A549 (cell line): Measurements from ENCODE around the gene PGBD5. TPM values are rescaled to one million over a fixed set of nuclear protein-coding genes. Genes with fewer than 3 reads are reported as not detected.

Experiments
- ATAC-seq, 2 experiments: fragments of 200-7000 bp in 1 of 2; fragments of >200 bp in 1 of 2; cut with Nextera tagmentation in 1 of 2; cut with Tn5 transposase in 1 of 2; 3 replicates each; pipeline versions ENCODE4 v1.8.0 to v1.9.1; 2018 to 2020; ENCODE audit warnings: mild to moderate bottlenecking in 1 of 2, moderate library complexity in 1 of 2
- CTCF ChIA-PET: fragments of 300-600 bp; sonication (Branson Sonifier 250); formaldehyde crosslinking; extraction: SDS; loops from one replicate; lab custom pipeline; 2021; ENCODE audit warnings: antibody characterized with exemption, inconsistent platforms; lab: Yijun Ruan, JAX
- POLR2A ChIA-PET: fragments of 350-600 bp; formaldehyde crosslinking; extraction: SDS; loops from one replicate; lab custom pipeline; 2021; ENCODE audit warnings: antibody characterized with exemption, inconsistent platforms; lab: Yijun Ruan, JAX
- DNase-seq, 2 experiments: peaks; one replicate each; pipeline versions ENCODE4 v3.0.0 to v3.0.0-alpha.2; 2011 to 2016; ENCODE audit warnings: low read depth in 1 of 2, low spot score in 1 of 2
- FAIRE-seq: peaks from 2 replicates; lab custom pipeline; 2011; peaks lifted over from hg19 to GRCh38; lab: Jason Lieb, UNC
- H3K27ac ChIP-seq, 2 experiments: fragments of >200 bp; sonication (Bioruptor Twin); formaldehyde crosslinking; 3 replicates each; pipeline ENCODE4 v1.5.1; 2016 to 2017
- H3K4me1 ChIP-seq: fragments of >200 bp; sonication (Bioruptor Twin); formaldehyde crosslinking; 3 replicates; pipeline ENCODE4 v1.6.1; 2016
- H3K4me2 ChIP-seq: fragments of >200 bp; sonication (Bioruptor Twin); formaldehyde crosslinking; 3 replicates; pipeline ENCODE4 v1.6.1; 2016
- H3K4me3 ChIP-seq: fragments of >200 bp; sonication (Bioruptor Twin); formaldehyde crosslinking; 3 replicates; pipeline ENCODE4 v1.5.1; 2016
- H3K9me3 ChIP-seq: fragments of >200 bp; sonication (Bioruptor Twin); formaldehyde crosslinking; 3 replicates; pipeline ENCODE4 v1.6.1; 2016
- BCL3 ChIP-seq: fragments of >200 bp; sonication (Bioruptor Twin); formaldehyde crosslinking; IDR thresholded peaks from 3 replicates; pipeline ENCODE4 v1.6.1; 2016
- BHLHE40 ChIP-seq: IDR thresholded peaks from 2 replicates; pipeline ENCODE4 v1.6.1; 2012; ENCODE audit warnings: low read depth, low read length, inconsistent platforms
- CEBPB ChIP-seq, 2 experiments: fragments of >200 bp in 1 of 2; sonication (Bioruptor Twin) in 1 of 2; formaldehyde crosslinking in 1 of 2; IDR thresholded peaks; 2 replicates each; pipeline ENCODE4 v1.6.1; 2012 to 2016
- CTCF ChIP-seq: fragments of >200 bp; sonication (Bioruptor Twin); formaldehyde crosslinking; IDR thresholded peaks from 3 replicates; pipeline ENCODE4 v1.5.1; 2016
- EHMT2 ChIP-seq: fragments of 200-600 bp; sonication (generic); IDR thresholded peaks from 2 replicates; pipeline ENCODE4 v1.6.1; 2016; ENCODE audit warnings: antibody characterized with exemption, low read depth, mild to moderate bottlenecking, moderate library complexity
- HEYL ChIP-seq: fragments of 250-450 bp; sonication (Bioruptor Pico); IDR thresholded peaks from 2 replicates; pipeline ENCODE4 v1.8.0; 2021; ENCODE audit warnings: mild to moderate bottlenecking, moderate library complexity
- HOXB13 ChIP-seq: fragments of 250-450 bp; sonication (Bioruptor Pico); IDR thresholded peaks from 2 replicates; pipeline ENCODE4 v1.5.0; 2020; ENCODE audit warnings: low read depth, mild to moderate bottlenecking, moderate library complexity
- JUN ChIP-seq, 2 experiments: fragments of >200 bp; sonication (Bioruptor Twin); formaldehyde crosslinking; IDR thresholded peaks; 2 replicates in 1 of 2; 3 replicates in 1 of 2; pipeline ENCODE4 v1.6.1; 2016 to 2017
- MAZ ChIP-seq: fragments of 150-350 bp; IDR thresholded peaks from 2 replicates; pipeline ENCODE4 v1.6.1; 2014; ENCODE audit warnings: antibody characterized with exemption, low read depth, low read length, borderline replicate concordance
- MYC ChIP-seq: IDR thresholded peaks from 2 replicates; pipeline ENCODE4 v1.6.1; 2012; ENCODE audit warnings: mild to moderate bottlenecking, inconsistent platforms, low read length, improper control_type of control experiment, borderline replicate concordance
- PBX3 ChIP-seq: IDR thresholded peaks from 2 replicates; pipeline ENCODE4 v1.6.1; 2012
- POLR2A ChIP-seq: IDR thresholded peaks from 2 replicates; pipeline ENCODE4 v1.6.1; 2012; ENCODE audit warnings: mild to moderate bottlenecking, low read length
- RAD21 ChIP-seq, 2 experiments: fragments of >200 bp in 1 of 2; sonication (Bioruptor Twin) in 1 of 2; formaldehyde crosslinking in 1 of 2; IDR thresholded peaks in 1 of 2; conservative IDR thresholded peaks in 1 of 2; 2 replicates in 1 of 2; 3 replicates in 1 of 2; pipeline ENCODE4 v1.6.1; 2012 to 2018; ENCODE audit warnings: inconsistent platforms in 1 of 2
- RCOR1 ChIP-seq: fragments of 150-350 bp; IDR thresholded peaks from 2 replicates; pipeline ENCODE4 v1.6.1; 2014; ENCODE audit warnings: antibody characterized with exemption, low read length, low read depth
- SMC3 ChIP-seq: fragments of >200 bp; sonication (Bioruptor Twin); formaldehyde crosslinking; IDR thresholded peaks from 3 replicates; pipeline ENCODE4 v1.6.1; 2018; ENCODE audit warnings: inconsistent platforms
- USF2 ChIP-seq: fragments of 450-650 bp; IDR thresholded peaks from 2 replicates; pipeline ENCODE4 v1.6.1; 2014; ENCODE audit warnings: antibody characterized with exemption
- ZC3H11A ChIP-seq: fragments of 450-650 bp; IDR thresholded peaks from 2 replicates; pipeline ENCODE4 v1.6.1; 2014; ENCODE audit warnings: antibody characterized with exemption, mild to moderate bottlenecking
- ZNF302 ChIP-seq: fragments of 250-450 bp; sonication (Bioruptor Pico); IDR thresholded peaks from 2 replicates; pipeline ENCODE4 v1.9.0; 2021; ENCODE audit warnings: inconsistent platforms, mild to moderate bottlenecking, moderate library complexity
- WGBS: methylation state at CpG from one replicate; pipeline ENCODE4 v1.1.6; 2017; ENCODE audit errors: missing lambda C conversion rate; 5-methylcytosine and 5-hydroxymethylcytosine counted together
- polyA plus RNA-seq, 4 experiments: library from polyadenylated mRNA; depleted of rRNA in 3 of 4; stranded (reverse); fragments of >200 nt; fragmentation: RNase III in 1 of 4; extraction: RNeasy Plus Mini Kit Qiagen cat#74134 plus additional on column Dnase treatment in 1 of 4; gene quantifications; 2 replicates in 3 of 4; 3 replicates in 1 of 4; pipeline ENCODE4 v1.2.3, GENCODE V29; 2011 to 2017
- TF ChIP-seq, protein P1 (sequence below): fragments of >200 bp; sonication (Bioruptor Twin); formaldehyde crosslinking; IDR thresholded peaks from 2 replicates; pipeline ENCODE4 v1.6.1; 2016
- TF ChIP-seq, protein P2 (sequence below): IDR thresholded peaks from 2 replicates; pipeline ENCODE4 v1.6.1; 2012; ENCODE audit warnings: low read depth, borderline replicate concordance

PGBD5 gene
- polyA plus RNA-seq, 2 of the 4 experiments (the other 2 are of a cell fraction) = 0.04 to 0.66 TPM

DNA sequence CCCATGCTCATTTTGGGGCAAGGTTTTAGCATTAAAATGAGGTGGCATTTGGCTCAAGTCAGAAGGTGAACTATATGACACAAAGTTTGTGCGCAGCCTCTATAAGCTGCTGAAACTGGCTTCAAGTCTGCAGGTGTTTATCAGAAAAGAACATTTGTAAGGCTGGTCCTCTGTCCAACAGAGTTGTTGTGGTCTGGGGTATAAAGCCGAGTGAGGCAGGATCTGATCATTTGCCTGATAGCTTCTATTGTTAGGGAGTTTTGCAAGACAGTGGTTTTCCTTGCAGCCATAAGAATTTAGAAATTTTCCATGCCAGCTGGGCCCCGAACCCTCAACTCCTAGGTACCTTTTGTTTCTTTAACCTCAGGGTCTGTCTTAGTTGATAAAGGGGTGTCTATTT, 130.8 kb downstream of the PGBD5 start:
- Histone ChIP-seq H3K27ac (no peak overlapping the region), H3K4me1 (no peaks in the 10 kb centered on the region), H3K4me3 (no peak overlapping the region), H3K4me2 (no peak overlapping the region), H3K9me3 (no peaks in the 10 kb centered on the region)
- TF ChIP-seq RAD21 (conservative IDR thresholded peaks at IDR 0.05 in 1 of 2, IDR thresholded peaks at IDR 0.05 in 1 of 2) (no peak), USF2 (no peak), MYC (no peak)
- 26% methylated on average over 3 of the region's 3 CpGs for WGBS
- CTCF ChIA-PET = interaction anchor here (0.8 kb wide), 1 partner anchor 9 kb away, joined by 3 read pairs; no protein-coding TSS in a partner anchor
- ATAC-seq (no peak), DNase-seq (no peak), FAIRE-seq (no peak)
- POLR2A ChIA-PET = no interaction called here

DNA sequence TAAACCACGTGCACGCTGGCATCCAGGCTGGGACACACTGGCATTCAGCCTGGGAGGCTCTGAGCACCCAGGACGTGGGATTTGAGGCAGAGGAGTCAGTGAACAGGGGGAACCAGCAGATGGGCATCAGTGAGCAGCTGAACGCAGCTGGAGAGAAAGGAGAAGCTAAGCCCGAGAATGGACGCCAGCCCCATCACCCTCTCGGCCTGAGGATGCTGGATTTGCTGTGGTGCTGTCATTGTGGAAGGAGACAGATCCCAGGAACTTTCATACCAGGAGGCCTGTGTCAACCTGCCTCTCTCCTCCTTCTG, 132.8 kb downstream of the PGBD5 start:
- FAIRE-seq (no peak), DNase-seq (no peak), ATAC-seq (no peak)
- no peaks in the 10 kb centered on the region for H3K9me3 ChIP-seq
- H3K27ac ChIP-seq = no peak overlapping the region
- no peaks in the 10 kb centered on the region for H3K4me1 ChIP-seq
- no peak overlapping the region for H3K4me2 ChIP-seq
- ChIA-PET CTCF (interaction anchor here (1.7 to 1.8 kb wide), 2 partner anchors 16 to 25 kb away, joined by 4 to 9 read pairs; no protein-coding TSS in a partner anchor), POLR2A (no interaction called here)
- TF ChIP-seq, protein P1, sequence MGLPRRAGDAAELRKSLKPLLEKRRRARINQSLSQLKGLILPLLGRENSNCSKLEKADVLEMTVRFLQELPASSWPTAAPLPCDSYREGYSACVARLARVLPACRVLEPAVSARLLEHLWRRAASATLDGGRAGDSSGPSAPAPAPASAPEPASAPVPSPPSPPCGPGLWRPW = no peak
- TF ChIP-seq EHMT2 (no peak), HOXB13 (no peak), PBX3 (no peak), SMC3 (no peak)
- no peak overlapping the region for H3K4me3 ChIP-seq
- 43% methylated on average over 7 of the region's 7 CpGs for WGBS

- no peak overlapping the region for H3K4me2 ChIP-seq
- TF ChIP-seq JUN (IDR thresholded peaks at IDR 0.05) = no peak
- WGBS = 60% methylated on average over 12 of the region's 12 CpGs
- FAIRE-seq (no peak), DNase-seq (no peak), ATAC-seq (no peak)
- CTCF ChIA-PET = interaction anchor here (0.8 to 1.8 kb wide), 4 partner anchors 12 to 449 kb away, joined by 3 to 9 read pairs (median 4); no protein-coding TSS in a partner anchor
- H3K4me3 ChIP-seq = no peak overlapping the region
- POLR2A ChIA-PET = no interaction called here
- H3K9me3 ChIP-seq = no peaks in the 10 kb centered on the region
- no peak overlapping the region for H3K27ac ChIP-seq
- no peaks in the 10 kb centered on the region for H3K4me1 ChIP-seq
Observed at GRCh38 chr1:230292689-230293389, 133.3 kb downstream of the PGBD5 start.

DNA sequence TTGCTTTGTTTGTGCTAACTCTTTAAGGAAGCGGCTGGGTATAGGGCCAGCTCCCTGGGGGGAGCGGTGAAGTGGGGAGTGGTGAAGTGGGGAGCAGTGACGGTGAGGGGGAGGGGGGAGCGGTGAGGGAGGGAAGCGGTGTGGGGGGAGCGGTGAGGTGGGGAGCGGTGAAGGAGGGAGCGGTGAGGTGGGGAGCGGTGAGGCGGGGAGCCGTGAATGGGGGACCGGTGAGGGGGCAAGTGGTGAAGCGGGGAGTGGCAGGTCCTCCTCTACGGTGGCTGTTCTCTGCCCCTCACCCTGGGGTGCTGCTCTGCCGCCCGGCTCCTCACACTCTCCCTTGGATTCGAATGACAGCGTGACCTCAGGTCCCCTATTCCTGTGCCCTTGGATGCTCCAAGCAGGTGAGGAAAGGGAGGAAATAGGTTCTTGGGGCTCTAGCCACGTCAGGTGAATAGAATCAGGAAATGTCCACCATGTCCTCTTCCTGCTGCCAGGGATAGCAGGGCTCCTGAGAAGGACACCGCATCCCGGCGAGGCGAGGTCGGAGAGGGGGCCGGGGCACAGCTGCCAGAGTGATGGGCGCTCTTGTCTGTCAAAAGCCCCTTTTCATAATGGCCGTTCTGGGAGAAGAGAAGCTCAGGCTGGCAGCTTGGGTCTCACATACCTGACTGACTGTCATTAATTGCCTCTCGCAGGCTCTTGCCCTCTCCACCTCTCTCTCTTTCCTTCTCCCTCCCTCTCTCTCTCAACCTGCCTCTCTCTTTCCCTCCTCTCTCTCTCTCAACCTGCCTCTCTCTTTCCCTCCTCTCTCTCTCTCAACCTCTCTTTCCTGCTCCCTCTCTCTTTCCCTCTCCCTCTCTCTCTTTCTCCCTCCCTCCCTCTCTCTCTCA, 134.2 kb downstream of the PGBD5 start:
- ATAC-seq (no peak), FAIRE-seq (no peak), DNase-seq (no peak)
- Histone ChIP-seq H3K27ac (no peak overlapping the region), H3K4me3 (no peak overlapping the region), H3K9me3 (no peaks in the 10 kb centered on the region), H3K4me2 (no peak overlapping the region), H3K4me1 (no peaks in the 10 kb centered on the region)
- CTCF ChIA-PET = interaction anchor here (0.8 to 1.8 kb wide), 4 partner anchors 11 to 448 kb away, joined by 3 to 9 read pairs (median 3); no protein-coding TSS in a partner anchor
- POLR2A ChIA-PET = no interaction called here
- WGBS = 47% methylated on average over 13 of the region's 28 CpGs
- TF ChIP-seq ZNF302 (CRISPR knock-in tag) = no peak
- TF ChIP-seq CEBPB (IDR thresholded peaks at IDR 0.05) = no peak
- TF ChIP-seq HEYL (CRISPR knock-in tag) = no peak
- TF ChIP-seq BCL3 = no peak
- no peak for TF ChIP-seq RCOR1
- TF ChIP-seq SMC3 = no peak
- TF ChIP-seq, protein P1 = no peak
- TF ChIP-seq BHLHE40 = no peak
- TF ChIP-seq MAZ = no peak
- TF ChIP-seq CTCF = no peak
- no peak for TF ChIP-seq ZC3H11A
- TF ChIP-seq, protein P2, sequence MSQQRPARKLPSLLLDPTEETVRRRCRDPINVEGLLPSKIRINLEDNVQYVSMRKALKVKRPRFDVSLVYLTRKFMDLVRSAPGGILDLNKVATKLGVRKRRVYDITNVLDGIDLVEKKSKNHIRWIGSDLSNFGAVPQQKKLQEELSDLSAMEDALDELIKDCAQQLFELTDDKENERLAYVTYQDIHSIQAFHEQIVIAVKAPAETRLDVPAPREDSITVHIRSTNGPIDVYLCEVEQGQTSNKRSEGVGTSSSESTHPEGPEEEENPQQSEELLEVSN = no peak
- TF ChIP-seq POLR2A = no peak
- TF ChIP-seq EHMT2 = no peak
